H1 (cell line): Measurements from ENCODE around the gene OR10A2. TPM values are rescaled to one million over a fixed set of nuclear protein-coding genes. Genes with fewer than 3 reads are reported as not detected.

Experiments used
- CBX5 ChIP-seq: fragments of 300-800, 300-1000 bp; sonication (generic); IDR thresholded peaks from 2 replicates; pipeline ENCODE4 v1.7.1; 2016; ENCODE audit warnings: antibody characterized with exemption, low read length, low read depth
- CREB1 ChIP-seq: IDR thresholded peaks from 2 replicates; pipeline ENCODE4 v1.6.1; 2012; ENCODE audit warnings: inconsistent platforms
- HDAC2 ChIP-seq, 2 experiments: fragments of 300-600 bp in 1 of 2; sonication (generic) in 1 of 2; IDR thresholded peaks; 2 replicates each; pipeline ENCODE4 v1.6.1; 2011 to 2012; ENCODE audit warnings: low read depth in 2 of 2, low read length in 2 of 2, mild to moderate bottlenecking in 2 of 2, moderate library complexity in 2 of 2, borderline replicate concordance in 1 of 2, inconsistent platforms in 1 of 2
- ZNF274 ChIP-seq: IDR thresholded peaks from 2 replicates; pipeline ENCODE4 v1.7.0; 2012; ENCODE audit warnings: low read length, borderline replicate concordance; ENCODE audit errors: extremely low read depth
- polyA plus RNA-seq, 7 experiments: library from polyadenylated mRNA; depleted of rRNA in 3 of 7; stranded (reverse) in 5 of 7; unstranded in 2 of 7; fragments of >200 nt in 5 of 7; fragments of 200-250 nt in 2 of 7; gene quantifications; 1 replicate in 5 of 7; 2 replicates in 1 of 7; 4 replicates in 1 of 7; pipeline versions ENCODE4 v1.2.1 to v1.2.3, GENCODE V29; 2011 to 2013; ENCODE audit warnings: missing spikeins in 2 of 7, mixed read lengths in 2 of 7
- total RNA-seq: library from RNA; stranded (reverse); fragmentation: NEBNext Ultra II Directional; extraction: Animal tissue kit (Norgen Biotek cat#: 25700); gene quantifications from 2 replicates; pipeline ENCODE4 v1.2.1, GENCODE V29; 2021

Gene OR10A2
- total and polyA plus RNA-seq, 2 of the 8 experiments (the other 6 are each of a cell fraction or from before 2014, with no cell fraction given) = not detected

GRCh38 chr11:6876914-6877313 lies 14.1 kb downstream of the OR10A2 start (continued):
- no peak for TF ChIP-seq CBX5
- no peak for TF ChIP-seq CREB1
- TF ChIP-seq ZNF274 = no peak
- TF ChIP-seq HDAC2 (IDR thresholded peaks at IDR 0.05; ENCODE audit: borderline replicate concordance in 1 of 2, low read depth in 2 of 2, low read length in 2 of 2) = no peak
